Effector CD4-positive, alpha-beta T cell (primary cell): ENCODE results near the gene ROBO1.
"Not testable (repeated sequence)": the region's sequence is repeated elsewhere in the genome, so short reads cannot be mapped to it uniquely, and the experiment has no call there.

Experiments used
- DNase-seq: peaks from one replicate; pipeline ENCODE4 v3.0.0-alpha.2; 2020

Gene ROBO1

DNA sequence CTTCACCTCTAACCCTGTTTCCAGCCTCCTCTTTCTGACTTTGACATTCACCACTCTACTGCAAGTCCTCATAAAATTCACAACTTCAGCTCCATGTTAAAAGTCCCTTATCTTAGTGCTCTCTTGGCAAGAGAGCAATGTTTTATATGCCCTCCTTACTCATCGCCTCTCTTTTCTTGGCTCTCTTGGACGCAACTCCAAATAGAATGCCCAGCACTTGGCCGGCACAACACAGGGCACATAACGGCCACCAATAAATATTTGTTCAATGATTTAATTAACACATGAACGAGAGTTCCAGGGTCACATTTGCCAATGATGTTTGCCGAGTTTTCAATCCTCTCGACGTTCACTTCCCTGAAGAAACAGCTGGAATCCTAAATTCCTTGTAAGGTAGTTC, 401.4 kb downstream of the ROBO1 start:
- DNase-seq = no peak

DNA sequence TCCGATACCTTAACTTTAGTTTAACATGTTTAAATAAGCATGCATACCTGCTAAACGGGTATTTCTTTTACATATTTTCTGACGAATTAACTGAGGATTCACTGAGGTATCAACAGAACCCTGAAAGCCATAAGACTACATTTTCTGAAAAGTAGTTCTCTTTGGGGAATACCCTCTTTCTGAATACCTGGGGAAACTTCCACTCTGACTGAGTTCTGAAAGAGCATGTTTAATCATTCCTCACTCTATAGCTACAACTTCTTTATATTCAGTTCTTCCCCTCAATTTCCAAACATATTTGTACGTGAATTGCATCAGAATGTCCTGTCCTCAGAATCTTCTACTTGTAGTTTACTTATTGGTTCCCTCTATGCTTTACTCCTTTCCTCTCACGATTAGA, 403.0 kb downstream of the ROBO1 start:
- no peak for DNase-seq

DNA sequence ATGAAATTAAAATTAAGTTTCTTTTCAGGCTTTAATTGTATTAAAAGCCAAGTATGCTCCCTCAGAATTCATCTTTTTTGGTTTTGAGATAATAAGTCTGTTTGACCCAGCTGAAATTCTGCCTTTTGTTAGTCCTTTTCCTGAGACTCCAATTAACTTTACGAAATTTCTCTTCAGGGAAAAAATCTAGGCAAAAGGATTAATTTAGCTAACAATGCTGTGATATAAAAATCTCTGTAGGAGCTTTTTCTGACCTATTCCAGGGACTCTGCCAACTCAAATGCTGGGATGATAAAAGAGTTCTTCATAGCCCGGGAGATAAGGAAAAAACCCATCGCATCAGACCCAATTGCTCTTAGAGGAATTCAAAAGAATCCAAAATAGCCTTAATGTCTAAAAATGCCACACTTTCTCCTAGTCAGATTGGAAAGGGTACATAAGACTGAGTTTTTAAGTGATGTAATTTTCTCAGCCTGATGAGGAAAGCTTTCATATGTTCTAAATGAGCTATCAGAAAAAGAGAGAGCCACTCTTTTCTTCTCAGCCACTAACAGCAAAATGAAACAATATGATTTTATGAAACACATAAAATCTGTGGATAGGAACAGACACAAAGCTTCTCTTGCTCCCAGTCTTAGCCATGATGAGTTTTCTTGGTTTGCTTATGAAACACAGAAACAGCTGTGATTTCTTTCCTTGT, 405.1 kb downstream of the ROBO1 start:
- DNase-seq = no peak

DNA sequence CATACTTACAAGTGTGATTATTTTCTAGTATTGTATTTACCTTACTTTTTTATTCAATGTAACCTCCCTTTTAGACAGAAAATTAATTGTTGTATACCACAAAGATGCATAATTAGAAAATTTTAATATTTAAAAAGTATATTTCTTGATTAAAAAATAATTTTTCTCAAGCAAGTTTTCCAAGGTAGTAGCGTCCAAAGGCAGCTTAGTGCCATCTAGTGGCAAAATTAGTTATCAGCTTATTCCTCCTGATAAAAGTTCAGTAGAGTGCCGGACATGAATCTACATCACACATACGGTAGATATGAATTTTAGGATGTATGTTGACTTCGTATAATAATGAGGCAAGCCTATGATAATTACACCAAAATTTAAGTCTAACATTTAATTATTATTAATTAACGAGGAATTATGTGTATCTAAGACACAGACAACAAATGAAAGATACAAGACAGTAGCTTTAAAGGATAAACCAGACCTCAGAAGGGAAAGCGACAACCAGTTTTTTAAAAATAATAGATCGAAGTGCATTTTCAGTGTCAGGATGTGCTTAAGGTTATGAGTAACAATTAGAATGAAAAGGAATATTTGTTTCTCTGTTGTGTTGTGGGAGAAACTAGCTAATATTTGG, 405.9 kb downstream of the ROBO1 start:
- no peak for DNase-seq

DNA sequence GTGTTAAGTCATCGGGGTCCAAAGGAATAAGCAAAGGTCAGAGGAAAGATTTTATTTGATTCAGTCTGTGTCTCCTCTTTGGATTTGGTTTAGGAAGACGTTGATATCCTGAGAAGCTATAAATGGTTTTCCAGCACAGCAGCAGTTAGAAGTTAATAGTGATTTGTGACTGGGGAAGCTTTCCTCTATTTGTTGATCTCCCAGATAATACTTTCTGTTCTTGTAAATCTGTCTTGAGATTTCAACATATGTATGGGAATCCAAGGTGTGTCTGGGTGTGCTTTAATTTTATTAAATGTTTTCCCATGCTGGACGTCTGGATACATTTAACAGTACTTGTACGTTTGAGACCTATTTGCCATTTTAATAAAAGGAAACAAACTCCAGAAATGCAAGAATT, 409.5 kb downstream of the ROBO1 start:
- no peak for DNase-seq

DNA sequence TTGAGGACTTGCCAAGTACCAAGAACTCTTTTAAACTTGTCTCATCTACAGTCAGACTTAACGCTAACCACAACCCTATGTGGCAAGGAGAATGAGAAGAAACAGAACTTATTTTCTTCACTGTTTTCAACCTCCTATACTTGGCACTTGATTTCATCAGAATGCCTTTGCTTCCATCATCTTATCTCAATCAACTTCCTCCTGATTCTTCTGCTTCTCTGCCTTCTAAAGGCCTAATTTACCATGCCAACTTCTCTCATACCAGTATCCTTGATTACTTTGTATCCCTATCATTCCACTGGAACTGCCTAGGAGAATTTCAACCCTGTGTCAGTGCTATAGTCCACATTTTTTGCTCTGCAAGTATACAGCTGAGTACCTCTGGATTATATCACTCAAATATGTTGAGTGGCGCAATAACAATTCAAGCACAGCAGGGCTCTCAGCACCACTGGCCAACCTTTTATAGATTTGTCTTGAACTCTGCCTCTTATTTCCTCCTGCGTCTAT, 413.6 kb downstream of the ROBO1 start:
- DNase-seq = no peak

DNA sequence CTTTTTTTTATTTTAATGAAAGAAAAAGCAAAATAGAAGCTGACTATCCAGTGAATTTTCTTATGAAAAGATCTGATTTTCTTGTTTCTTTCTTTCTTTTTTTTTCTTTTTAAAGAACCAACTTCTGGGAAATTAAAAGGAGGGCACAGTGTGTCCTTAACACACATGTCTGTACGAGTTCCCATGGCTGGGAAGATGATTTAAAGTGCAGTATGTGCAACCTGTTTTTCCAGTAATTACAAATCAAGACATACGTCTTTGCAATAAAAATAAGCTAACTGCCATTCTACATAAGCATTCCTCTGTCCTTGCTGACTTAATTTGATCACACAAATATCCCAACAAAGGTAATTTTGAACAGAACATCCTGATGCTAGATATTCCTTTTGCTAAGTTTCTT, 416.1 kb downstream of the ROBO1 start:
- no peak for DNase-seq

DNA sequence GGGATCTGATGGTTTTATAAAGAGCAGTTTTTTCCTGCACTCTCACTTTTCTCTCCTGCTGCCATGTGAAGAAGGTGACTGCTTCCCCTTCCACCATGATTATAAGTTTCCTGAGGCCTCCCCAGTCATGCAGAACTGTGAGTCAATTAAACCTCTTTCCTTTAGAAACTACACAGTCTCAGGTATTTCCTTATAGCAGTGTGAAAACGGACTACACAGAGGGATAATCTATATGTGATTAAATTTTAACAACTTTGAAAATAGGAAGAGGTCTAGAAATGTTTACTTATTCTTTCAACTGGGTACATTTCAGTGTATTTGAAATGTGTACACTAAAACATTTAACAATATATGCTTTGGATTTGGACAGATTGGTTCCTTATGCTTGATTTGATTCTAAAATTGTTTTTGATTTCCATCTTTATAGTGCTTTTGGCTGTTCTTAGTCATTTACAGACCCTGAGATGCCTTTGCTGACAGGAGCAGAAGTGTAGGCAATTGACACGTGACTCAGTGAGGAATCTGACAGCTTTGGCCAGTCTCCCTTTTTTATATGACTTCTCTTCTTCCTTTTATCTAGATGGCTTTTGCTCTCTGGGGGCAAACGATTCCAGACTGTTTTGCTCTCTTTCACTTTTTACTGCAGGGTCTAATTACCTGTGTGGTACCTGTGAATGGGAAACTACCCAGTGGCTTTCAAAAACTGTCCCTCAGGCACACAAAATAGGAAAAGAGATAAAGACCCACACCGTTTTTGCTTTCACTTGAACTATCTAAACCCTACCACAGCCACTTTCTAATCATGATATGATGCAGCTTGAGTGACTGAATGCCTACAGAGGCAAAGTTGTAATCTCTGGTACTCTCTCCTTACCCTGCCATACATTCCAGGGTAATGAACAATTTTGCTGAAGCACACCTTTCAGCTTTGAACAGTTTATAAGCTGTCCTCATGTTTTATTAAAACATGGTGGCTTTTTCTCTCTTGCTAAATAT, 422.6 kb downstream of the ROBO1 start:
- no peak for DNase-seq

DNA sequence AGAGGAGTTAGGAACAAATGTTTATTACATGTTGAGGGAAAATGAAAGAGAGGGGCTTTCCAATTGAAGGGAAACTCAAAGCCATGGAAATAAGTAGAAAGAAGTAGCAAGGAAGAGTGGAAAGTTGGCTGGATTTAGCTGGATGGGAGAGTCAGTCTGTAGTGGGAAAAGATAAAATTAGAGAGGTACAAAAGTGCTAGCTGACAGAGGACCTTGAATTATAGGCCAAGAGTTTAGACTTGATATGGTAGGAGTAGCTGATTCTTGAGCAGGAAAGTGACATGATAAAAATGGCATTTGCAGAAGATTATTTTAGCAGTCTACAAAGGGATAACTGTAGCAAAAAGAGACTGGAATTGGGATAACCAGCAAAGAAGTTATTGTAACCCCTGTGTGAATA, 425.8 kb downstream of the ROBO1 start:
- DNase-seq = no peak

DNA sequence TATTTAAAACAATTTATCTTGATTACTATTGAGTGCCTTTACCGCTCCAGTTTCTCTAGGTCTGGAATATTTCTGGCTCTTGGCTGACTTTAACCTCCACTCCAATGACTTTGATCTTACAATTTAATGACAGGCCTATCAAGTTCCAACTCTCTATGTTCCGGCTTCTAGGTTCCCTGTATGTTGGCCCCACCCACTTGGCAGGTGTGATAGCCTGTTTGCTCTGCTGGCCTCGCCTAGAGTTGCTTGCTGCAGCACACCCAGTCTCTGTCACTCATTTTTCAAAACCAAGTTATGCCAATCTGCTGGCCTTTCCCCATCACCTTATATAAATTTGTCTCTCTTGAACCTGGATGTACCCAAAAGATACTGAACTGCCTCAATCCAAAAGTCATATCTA, 428.0 kb downstream of the ROBO1 start:
- DNase-seq = no peak

DNA sequence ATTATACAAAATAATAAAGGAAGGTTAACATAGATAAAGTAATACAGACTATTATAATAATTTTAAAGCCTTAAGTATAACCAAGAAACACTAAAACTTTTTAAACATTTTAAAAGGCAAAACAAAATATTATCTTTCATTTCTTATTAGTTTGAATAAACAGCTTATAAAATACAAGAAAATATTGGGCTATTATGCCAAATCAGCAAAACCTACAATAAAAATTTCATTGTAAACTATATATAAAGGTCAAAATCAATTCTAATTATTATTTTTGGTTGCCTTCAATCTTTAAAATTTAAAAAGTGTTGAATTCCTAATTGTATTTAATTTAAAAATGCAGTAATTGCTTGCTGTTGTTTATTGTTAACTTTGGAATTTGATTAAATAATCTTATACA, 430.0 kb downstream of the ROBO1 start:
- no peak for DNase-seq

DNA sequence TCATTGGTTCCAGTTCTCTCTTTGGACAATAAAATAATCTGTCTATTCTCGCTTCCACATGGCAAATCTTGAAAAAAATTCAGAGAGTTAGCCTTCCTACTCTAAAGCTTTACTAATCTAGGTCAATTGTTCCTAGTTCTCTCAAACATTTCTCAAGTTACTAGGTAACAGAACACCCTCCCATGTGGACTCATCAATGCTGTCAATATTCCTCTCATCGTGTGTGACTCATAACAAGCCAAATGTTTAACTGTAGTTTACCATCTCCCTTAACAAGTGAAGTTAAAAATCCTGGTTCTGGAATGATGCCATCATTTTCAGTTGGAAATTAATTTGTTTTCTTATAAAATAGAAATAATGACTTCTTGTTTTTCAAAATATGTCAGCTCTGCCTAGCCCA, 438.6 kb downstream of the ROBO1 start:
- DNase-seq = no peak

DNA sequence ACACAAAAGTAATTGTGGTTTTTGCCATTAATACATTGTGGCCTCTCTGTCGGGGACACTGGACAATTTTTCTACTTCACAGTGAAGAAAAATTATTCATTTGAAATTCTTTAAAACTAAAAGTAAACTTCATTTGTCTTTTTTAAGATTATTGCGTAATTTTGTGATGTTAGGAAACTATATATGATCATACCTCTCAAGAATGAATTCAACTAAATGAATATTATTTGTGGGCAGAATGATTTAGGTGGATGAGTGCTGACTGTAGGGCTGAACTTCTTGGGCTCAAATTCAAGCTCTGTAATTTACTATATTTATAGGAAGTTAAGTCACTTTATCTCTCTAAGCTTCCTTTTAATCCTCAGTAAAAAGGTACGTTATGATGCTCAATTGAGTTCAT, 441.2 kb downstream of the ROBO1 start:
- DNase-seq = no peak

DNA sequence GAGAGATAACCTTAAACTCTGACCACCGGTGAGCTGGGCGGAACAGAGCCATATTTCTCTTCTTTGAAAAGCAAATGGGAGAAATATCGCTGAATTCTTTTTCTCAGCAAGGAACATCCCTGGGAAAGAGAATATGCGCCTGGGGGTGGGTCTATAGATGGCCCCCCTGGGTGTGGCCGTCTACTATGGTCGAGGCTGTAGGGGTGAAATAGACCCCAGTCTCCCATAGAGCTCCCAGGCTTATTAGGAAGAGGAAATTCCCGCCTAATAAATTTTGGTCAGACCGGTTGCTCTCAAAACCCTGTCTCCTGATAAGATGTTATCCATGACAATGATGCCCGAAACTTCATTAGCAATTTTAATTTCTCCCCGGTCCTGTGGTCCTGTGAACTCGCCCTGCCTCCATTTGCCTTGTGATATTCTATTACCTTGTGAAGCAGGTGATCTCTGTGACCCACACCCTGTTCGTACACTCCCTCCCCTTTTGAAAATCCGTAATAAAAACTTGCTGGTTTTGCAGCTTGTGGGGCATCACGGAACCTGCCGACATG, 441.9 kb downstream of the ROBO1 start:
- DNase-seq = not testable (repeated sequence)

DNA sequence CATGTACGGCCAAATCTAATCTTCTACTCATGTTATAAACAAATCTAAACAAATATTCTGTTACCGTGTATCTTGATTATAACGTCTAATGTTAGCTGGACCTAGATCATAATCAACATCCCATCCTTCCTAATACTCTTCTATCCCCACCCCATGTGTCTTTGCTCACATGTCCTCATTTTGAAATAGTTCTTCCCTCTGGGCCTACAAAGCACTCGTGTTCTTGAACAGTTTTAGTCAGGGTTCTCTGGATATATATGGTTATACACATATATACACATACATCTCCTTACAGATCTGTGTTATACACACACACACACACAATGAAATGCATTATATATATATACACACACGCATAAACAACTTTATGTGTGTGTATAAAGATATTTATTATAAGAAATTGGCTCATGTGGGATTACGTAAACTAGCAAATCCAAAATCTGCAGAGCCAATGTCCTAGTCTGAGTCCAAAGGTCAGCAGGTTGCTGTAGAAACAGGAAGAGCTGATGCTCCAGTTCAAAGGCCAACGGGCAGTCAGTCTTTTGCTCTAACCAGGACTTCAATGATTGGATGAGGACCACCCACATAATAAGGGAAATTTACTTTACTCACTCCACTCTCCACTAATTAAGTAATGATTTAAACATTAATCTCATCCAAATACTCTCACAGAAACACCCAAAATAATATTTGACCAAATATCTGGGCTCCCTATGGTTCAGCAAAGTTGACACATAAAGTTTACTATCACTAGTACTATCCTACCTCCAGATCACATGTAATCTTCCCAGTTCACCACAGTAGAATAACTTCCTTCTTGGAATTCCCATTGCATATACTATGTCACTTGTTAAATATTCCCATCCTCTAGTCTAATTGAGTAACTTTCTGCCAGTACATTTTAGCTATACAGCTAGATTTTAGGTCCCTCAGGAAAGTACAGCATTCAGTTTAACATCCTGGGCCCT, 450.0 kb downstream of the ROBO1 start:
- DNase-seq = no peak

DNA sequence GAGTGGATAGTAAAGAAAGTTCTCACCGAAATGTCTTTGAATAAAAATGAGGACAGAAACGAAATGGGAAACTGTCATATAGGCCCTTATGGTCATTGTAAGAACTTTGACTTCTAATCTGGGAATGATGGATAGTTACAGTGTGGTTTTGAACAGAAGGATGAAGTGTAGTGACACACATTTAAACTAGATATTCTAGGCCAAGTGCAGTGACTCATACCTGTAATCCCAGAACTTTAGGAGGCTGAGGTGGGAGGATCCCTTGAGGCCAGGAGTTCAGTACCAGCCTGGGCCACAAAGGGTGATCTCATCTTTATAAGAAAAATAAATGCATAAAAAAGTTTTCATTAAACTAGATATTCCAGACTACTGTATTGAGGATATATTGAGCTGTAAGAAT, 452.8 kb downstream of the ROBO1 start:
- DNase-seq = no peak

DNA sequence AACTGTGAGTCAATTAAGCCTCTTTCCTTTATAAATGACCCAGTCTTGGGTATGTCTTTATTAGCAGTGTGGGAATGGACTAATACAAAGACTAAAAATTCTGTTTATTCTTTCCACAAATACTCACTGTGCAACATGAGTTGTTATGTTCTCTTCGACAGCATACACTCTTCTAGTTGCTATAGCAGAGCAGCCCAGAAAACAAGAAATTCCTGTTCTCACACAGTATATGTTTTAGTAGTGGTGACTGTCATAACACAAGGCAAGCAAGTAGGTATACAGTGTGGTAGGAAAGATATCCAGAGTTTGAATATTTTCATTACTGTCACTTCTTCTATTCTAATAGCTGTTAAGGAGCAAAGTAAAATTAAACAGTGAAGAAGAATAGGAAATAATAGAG, 453.3 kb downstream of the ROBO1 start:
- DNase-seq = no peak

DNA sequence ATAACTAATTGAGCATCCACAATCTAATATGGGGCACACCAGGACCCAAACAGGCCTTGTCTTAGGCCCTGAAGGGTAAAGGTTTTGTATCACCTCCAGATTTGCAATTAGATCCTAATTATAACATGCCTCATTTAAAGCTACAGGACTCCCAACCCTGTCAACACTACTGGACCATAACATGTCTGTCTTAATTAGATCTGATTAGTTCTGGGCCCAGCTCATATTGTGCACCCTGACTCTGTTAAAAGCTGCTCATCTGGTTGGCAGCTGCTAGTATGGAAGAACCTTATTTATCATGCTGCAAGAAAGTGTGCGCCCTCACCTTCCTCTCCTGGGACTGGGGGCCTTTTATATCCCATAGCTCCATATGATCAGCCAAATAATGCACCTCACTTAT, 457.8 kb downstream of the ROBO1 start:
- DNase-seq = no peak

DNA sequence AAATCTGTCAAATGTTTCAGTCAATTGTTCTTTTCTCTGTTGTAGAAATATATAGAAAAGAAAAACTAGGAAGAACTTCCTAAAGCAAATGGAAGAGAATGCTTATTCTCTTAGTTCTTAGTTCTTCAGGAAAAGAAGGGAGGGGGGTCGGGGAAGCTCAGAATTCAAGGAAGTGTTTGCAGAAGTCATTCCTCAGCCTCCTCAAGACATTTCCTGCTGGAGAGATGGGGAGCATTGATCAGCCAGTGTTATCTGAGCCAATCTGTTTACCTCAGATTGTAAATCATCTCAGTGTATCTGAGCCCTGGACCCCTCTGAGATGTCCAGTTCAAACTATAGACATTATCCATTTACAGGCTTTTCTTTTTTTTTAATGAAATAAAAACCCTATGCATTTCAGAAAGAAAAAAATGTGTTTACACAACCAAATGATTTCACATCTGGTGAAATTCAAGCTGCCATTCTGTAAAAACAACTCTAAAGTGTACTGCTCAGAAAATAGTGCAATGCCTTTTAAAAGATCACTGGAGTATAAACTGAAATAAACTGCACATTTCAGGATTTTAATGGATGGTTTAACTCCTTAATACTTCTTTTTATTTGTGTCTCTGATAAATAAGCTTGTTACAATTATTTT, 460.7 kb downstream of the ROBO1 start:
- DNase-seq = no peak

DNA sequence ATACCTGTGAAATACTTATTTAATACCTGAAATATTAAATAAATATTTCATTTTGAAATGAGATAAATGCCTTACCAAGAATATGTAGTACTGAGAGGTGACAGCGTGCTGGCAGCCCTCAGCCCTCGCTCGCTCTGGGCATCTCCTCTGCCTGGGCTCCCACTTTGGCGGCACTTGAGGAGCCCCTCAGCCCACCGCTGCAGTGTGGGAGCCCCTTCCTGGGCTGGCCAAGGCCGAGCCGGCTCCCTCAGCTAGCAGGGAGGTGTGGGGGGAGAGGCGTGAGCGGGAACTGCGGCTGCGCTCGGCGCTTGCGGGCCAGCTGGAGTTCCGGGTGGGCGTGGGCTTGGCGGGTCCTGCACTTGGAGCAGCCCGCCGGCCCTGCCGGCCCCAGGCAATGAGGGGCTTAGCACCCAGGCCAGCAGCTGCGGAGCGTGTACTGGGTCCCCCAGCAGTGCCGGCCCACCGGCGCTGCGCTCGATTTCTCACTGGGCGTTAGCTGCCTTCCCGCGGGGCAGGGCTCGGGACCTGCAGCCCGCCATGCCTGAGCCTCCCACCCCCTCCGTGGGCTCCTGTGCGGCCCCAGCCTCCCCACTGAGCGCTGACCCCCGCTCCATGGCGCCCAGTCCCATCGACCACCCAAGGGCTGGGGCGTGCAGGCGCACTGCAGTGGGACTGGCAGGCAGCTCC, 467.7 kb downstream of the ROBO1 start:
- DNase-seq = not testable (repeated sequence)
